ENCODE measurements around the gene POLR1F. TPM values are rescaled to one million over a fixed set of nuclear protein-coding genes. Genes with fewer than 3 reads are reported as not detected.

POLR1F gene
- polyA plus RNA-seq, 1 donor (not counting 4 experiments of a cell fraction or from before 2014, with no cell fraction given), result 22.4 TPM

DNA sequence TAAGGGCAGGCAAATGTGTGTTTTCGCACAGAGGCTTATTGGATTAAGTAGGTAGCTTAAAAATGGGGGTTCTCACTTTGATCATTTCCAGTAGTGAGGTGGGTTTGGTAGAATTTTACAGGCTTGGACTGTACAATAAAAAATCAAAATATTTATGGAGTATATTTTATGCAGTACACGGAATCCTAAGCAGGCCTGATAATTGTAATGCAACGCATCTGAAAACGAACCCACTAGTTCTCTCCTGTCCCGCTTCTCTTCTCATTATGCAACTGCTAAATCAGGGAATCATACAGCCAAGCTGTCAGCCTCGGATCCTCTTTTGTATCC, 377 bp upstream of the POLR1F start:
- dilution Hi-C loops (cut with MboI; ENCODE audit: extremely low pct_ligation_motif_present, low sequenced_read_pairs), result no loop called here
- peak overlapping the region; percentile 67 for H3K4me2 ChIP-seq (ENCODE audit: control insufficient read depth, extremely low read depth, insufficient read depth, low read depth, low read length)
- peak overlapping the region; percentile 95 for H3K27ac ChIP-seq (ENCODE audit: control insufficient read depth, insufficient read depth, low read length)
- H3K9me1 ChIP-seq (ENCODE audit: control insufficient read depth, extremely low read depth, insufficient read depth, low read length), result no peaks in the 10 kb centered on the region
- no peaks in the 10 kb centered on the region for H3K9me3 ChIP-seq (ENCODE audit: control insufficient read depth, low read depth, low read length)
- no peaks in the 10 kb centered on the region for H3K36me3 ChIP-seq (ENCODE audit: control insufficient read depth in 2 of 2, extremely low read depth in 1 of 2, insufficient read depth in 2 of 2, low read length in 2 of 2)
- no peak for FAIRE-seq
- no peak for TF ChIP-seq EZH2 (IDR thresholded peaks at IDR 0.05; ENCODE audit: low read length)
- H3K9ac ChIP-seq (ENCODE audit: control insufficient read depth, extremely low read depth, insufficient read depth, low read length), result peak overlapping the region; percentile 99
- H3K27me3 ChIP-seq (ENCODE audit: control insufficient read depth, extremely low read depth, insufficient read depth, low read length), result no peaks in the 10 kb centered on the region
- H3K4me3 ChIP-seq (ENCODE audit: control insufficient read depth in 2 of 3, extremely low read depth in 1 of 3, insufficient read depth in 2 of 3, low read depth in 1 of 3, low read length in 3 of 3), result no peak overlapping the region
- H3K79me2 ChIP-seq (ENCODE audit: control insufficient read depth, insufficient read depth, low read length), result peaks cover 43% of the 10 kb centered on the region
- DNase-seq (ENCODE audit: low read depth, low spot score), result no peak
- H2AFZ ChIP-seq (ENCODE audit: control insufficient read depth, low read length), result peak overlapping the region; percentile 92
- no peaks in the 10 kb centered on the region for H4K20me1 ChIP-seq (ENCODE audit: control insufficient read depth, extremely low read depth, insufficient read depth, low read length)
- H3K4me1 ChIP-seq (ENCODE audit: control insufficient read depth, extremely low read depth, insufficient read depth, low read length), result peaks cover 12% of the 10 kb centered on the region

DNA sequence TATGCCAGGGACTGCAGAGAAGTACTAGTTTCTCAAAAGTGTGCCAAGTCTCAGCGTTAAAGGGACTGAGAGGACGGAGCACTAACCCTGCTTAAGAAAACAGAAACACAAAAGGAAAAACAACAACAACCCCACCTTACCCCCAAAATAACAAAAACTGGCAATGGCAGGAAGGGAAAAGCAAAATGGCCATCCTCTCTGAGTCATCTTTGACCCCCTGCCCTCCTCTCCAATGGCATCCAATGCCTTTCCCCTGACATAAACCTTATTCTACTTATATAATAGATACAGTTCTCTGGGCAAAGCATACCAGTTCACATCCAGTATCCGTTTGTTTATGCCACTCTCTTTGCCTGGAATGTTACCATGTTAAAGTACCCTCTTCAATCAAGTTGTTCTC, 1.6 kb downstream of the POLR1F start:
- Histone ChIP-seq H3K4me2 (ENCODE audit: control insufficient read depth, extremely low read depth, insufficient read depth, low read depth, low read length) (peak overlapping the region; percentile 94), H2AFZ (ENCODE audit: control insufficient read depth, low read length) (no peak overlapping the region), H3K9ac (ENCODE audit: control insufficient read depth, extremely low read depth, insufficient read depth, low read length) (peak overlapping the region; percentile 99), H3K27ac (ENCODE audit: control insufficient read depth, insufficient read depth, low read length) (peak overlapping the region; percentile 95), H3K36me3 (ENCODE audit: control insufficient read depth in 2 of 2, extremely low read depth in 1 of 2, insufficient read depth in 2 of 2, low read length in 2 of 2) (peaks cover 0 to 6% of the 10 kb centered on the region in 2 experiments), H3K27me3 (ENCODE audit: control insufficient read depth, extremely low read depth, insufficient read depth, low read length) (no peaks in the 10 kb centered on the region), H4K20me1 (ENCODE audit: control insufficient read depth, extremely low read depth, insufficient read depth, low read length) (no peaks in the 10 kb centered on the region), H3K79me2 (ENCODE audit: control insufficient read depth, insufficient read depth, low read length) (peaks cover 47% of the 10 kb centered on the region), H3K4me3 (ENCODE audit: control insufficient read depth in 2 of 3, extremely low read depth in 1 of 3, insufficient read depth in 2 of 3, low read depth in 1 of 3, low read length in 3 of 3) (peak overlapping the region in 2 of 3 experiments; percentile 90 to 99), H3K4me1 (ENCODE audit: control insufficient read depth, extremely low read depth, insufficient read depth, low read length) (peaks cover 12% of the 10 kb centered on the region), H3K9me1 (ENCODE audit: control insufficient read depth, extremely low read depth, insufficient read depth, low read length) (no peaks in the 10 kb centered on the region), H3K9me3 (ENCODE audit: control insufficient read depth, low read depth, low read length) (no peaks in the 10 kb centered on the region)
- dilution Hi-C loops (cut with MboI; ENCODE audit: extremely low pct_ligation_motif_present, low sequenced_read_pairs), result no loop called here
- FAIRE-seq (no peak), DNase-seq (ENCODE audit: low read depth, low spot score) (no peak)
- TF ChIP-seq, protein P1, sequence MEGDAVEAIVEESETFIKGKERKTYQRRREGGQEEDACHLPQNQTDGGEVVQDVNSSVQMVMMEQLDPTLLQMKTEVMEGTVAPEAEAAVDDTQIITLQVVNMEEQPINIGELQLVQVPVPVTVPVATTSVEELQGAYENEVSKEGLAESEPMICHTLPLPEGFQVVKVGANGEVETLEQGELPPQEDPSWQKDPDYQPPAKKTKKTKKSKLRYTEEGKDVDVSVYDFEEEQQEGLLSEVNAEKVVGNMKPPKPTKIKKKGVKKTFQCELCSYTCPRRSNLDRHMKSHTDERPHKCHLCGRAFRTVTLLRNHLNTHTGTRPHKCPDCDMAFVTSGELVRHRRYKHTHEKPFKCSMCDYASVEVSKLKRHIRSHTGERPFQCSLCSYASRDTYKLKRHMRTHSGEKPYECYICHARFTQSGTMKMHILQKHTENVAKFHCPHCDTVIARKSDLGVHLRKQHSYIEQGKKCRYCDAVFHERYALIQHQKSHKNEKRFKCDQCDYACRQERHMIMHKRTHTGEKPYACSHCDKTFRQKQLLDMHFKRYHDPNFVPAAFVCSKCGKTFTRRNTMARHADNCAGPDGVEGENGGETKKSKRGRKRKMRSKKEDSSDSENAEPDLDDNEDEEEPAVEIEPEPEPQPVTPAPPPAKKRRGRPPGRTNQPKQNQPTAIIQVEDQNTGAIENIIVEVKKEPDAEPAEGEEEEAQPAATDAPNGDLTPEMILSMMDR (optimal IDR thresholded peaks at IDR 0.05 in 1 of 3, IDR thresholded peaks at IDR 0.05 in 1 of 3, conservative IDR thresholded peaks at IDR 0.05 in 1 of 3; ENCODE audit: extremely low read depth in 1 of 3, insufficient read depth in 2 of 3, low read length in 3 of 3), result no peak
- no peak for TF ChIP-seq EZH2 (IDR thresholded peaks at IDR 0.05; ENCODE audit: low read length)

DNA sequence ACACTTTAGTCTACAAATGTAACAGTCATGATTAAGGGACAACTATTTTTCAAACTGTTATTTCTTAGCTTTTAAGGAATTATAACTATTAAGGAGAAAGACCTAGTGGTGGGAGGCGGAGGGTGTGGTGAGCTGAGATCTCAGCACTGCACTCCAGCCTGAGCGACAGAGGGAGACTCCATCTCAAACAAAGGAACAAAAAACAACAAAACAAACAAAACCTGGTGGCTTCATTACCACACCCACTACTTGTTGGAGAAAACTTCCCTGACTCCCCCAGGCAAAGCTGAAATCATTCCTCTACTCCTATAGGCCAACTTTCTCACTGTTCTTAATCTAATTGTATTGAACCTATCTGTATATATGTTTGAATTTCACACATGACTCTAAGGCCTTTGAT, 3.2 kb downstream of the POLR1F start:
- dilution Hi-C loops (cut with MboI; ENCODE audit: extremely low pct_ligation_motif_present, low sequenced_read_pairs), result no loop called here
- Histone ChIP-seq H3K27me3 (ENCODE audit: control insufficient read depth, extremely low read depth, insufficient read depth, low read length) (no peaks in the 10 kb centered on the region), H3K4me3 (ENCODE audit: control insufficient read depth in 2 of 3, extremely low read depth in 1 of 3, insufficient read depth in 2 of 3, low read depth in 1 of 3, low read length in 3 of 3) (no peak overlapping the region), H3K79me2 (ENCODE audit: control insufficient read depth, insufficient read depth, low read length) (peaks cover 50% of the 10 kb centered on the region), H3K9me1 (ENCODE audit: control insufficient read depth, extremely low read depth, insufficient read depth, low read length) (no peaks in the 10 kb centered on the region), H3K27ac (ENCODE audit: control insufficient read depth, insufficient read depth, low read length) (no peak overlapping the region), H4K20me1 (ENCODE audit: control insufficient read depth, extremely low read depth, insufficient read depth, low read length) (no peaks in the 10 kb centered on the region), H3K4me1 (ENCODE audit: control insufficient read depth, extremely low read depth, insufficient read depth, low read length) (peaks cover 12% of the 10 kb centered on the region), H2AFZ (ENCODE audit: control insufficient read depth, low read length) (no peak overlapping the region), H3K36me3 (ENCODE audit: control insufficient read depth in 2 of 2, extremely low read depth in 1 of 2, insufficient read depth in 2 of 2, low read length in 2 of 2) (peaks cover 0 to 6% of the 10 kb centered on the region in 2 experiments), H3K9ac (ENCODE audit: control insufficient read depth, extremely low read depth, insufficient read depth, low read length) (no peak overlapping the region), H3K9me3 (ENCODE audit: control insufficient read depth, low read depth, low read length) (no peaks in the 10 kb centered on the region), H3K4me2 (ENCODE audit: control insufficient read depth, extremely low read depth, insufficient read depth, low read depth, low read length) (no peak overlapping the region)
- no peak for FAIRE-seq
- TF ChIP-seq, protein P1 (optimal IDR thresholded peaks at IDR 0.05 in 1 of 3, IDR thresholded peaks at IDR 0.05 in 1 of 3, conservative IDR thresholded peaks at IDR 0.05 in 1 of 3; ENCODE audit: extremely low read depth in 1 of 3, insufficient read depth in 2 of 3, low read length in 3 of 3), result no peak
- TF ChIP-seq EZH2 (IDR thresholded peaks at IDR 0.05; ENCODE audit: low read length), result no peak
- DNase-seq (ENCODE audit: low read depth, low spot score), result no peak

All from keratinocyte (primary cell).